ENCODE measurements around the gene HAPLN1.

DNA sequence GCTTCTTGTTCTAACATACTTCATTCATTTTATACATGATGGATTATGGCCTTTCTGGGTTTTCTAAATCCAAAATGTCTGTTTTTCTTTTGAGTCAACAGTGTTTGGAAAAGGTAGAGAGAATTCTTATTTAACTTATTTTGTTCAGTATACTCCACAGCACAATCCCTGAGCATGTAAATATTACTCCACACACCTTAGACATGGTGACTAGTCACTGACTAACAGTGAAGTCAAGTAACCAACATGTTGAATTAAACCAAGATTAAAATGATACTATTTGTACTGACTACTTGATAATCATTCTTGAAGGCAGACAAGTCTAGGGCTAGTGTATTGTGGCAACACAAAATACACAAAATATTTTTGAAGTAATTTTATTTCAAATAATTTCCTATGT lies 55.0 kb downstream of the HAPLN1 start:
- no peak for TF ChIP-seq YY1 (IDR thresholded peaks at IDR 0.05; ENCODE audit: insufficient read depth, insufficient read length)
- TF ChIP-seq ZNF274 (IDR thresholded peaks at IDR 0.05; ENCODE audit: low read depth, low read length) = no peak
